Left colon (tissue), 2 donors: Measurements from ENCODE around the gene CALHM6. TPM values are rescaled to one million over a fixed set of nuclear protein-coding genes. Genes with fewer than 3 reads are reported as not detected.

Source experiments
- ATAC-seq: fragments of 200-7000 bp; cut with Tn5 transposase; one replicate; pipeline ENCODE4 v1.9.1; 2020; ENCODE audit warnings: mild to moderate bottlenecking, moderate library complexity
- DNase-seq, 2 donors: peaks; one replicate each; pipeline ENCODE4 v3.0.0-alpha.2; 2020
- intact Hi-C, 2 donors: fragments of 100-400 bp; cut with DNase I in 1 of 2; cut with micrococcal nuclease in 1 of 2; formaldehyde crosslinking; loops; one replicate each; pipeline versions ENCODE4 v1.11.2 to v1.14.0; 2022; cut with DNase I, micrococcal nuclease
- long read RNA-seq: library from polyadenylated mRNA; unstranded; transcript quantifications from one replicate; pipeline ENCODE4 v2.0.0, GENCODE V29; 2021
- total RNA-seq, 2 donors: library from RNA; stranded (reverse); fragmentation: NEBNext Ultra II Directional; extraction: Animal tissue kit (Norgen Biotek cat#: 25700); gene quantifications; one replicate each; pipeline ENCODE4 v1.2.1, GENCODE V29; 2021
- donor health status: DM: no; HTN: no; CAD: no.
- donor health status: DM: yes; HTN: yes; CAD: no.

The CALHM6 gene
- 1 to 10 TPM in 1 of 2 donors, under 1 TPM in 1; 0.61 to 4.2 TPM for total RNA-seq
- long read RNA-seq = 0 reads

- DNase-seq (no peak), ATAC-seq (peak; percentile 11)
- intact Hi-C loops = no loop called here
Observed at GRCh38 chr6:116461331-116461931, at the start of gene CALHM6. CALHM6 (plus strand) TSS chr6:116461375; CDS start chr6:116461930, 555 bp downstream.

- DNase-seq (no peak), ATAC-seq (no peak)
- intact Hi-C loops = no loop called here
Observed at GRCh38 chr6:116412270-116412669, 48.9 kb upstream of the CALHM6 start.

GRCh38 chr6:116413357-116413756 is 47.8 kb upstream of the CALHM6 start:
- intact Hi-C loops = no loop called here
- ATAC-seq (no peak), DNase-seq (no peak)

GRCh38 chr6:116417661-116418060 is 43.5 kb upstream of the CALHM6 start:
- intact Hi-C loops = no loop called here
- DNase-seq (no peak), ATAC-seq (no peak)

GRCh38 chr6:116419069-116419786 is 41.9 kb upstream of the CALHM6 start:
- DNase-seq = no peak
- no peak for ATAC-seq
- intact Hi-C loops = no loop called here

- DNase-seq = no peak
- intact Hi-C loops = no loop called here
- ATAC-seq = no peak
Observed at GRCh38 chr6:116420341-116420740, 40.8 kb upstream of the CALHM6 start.

GRCh38 chr6:116422238-116422637 is 38.9 kb upstream of the CALHM6 start:
- DNase-seq = no peak
- intact Hi-C loops = no loop called here
- ATAC-seq = no peak

GRCh38 chr6:116424001-116424400 is 37.2 kb upstream of the CALHM6 start:
- no peak for ATAC-seq
- intact Hi-C loops = no loop called here
- no peak for DNase-seq

- intact Hi-C loops = no loop called here
- DNase-seq = no peak
- no peak for ATAC-seq
Observed at GRCh38 chr6:116426551-116426950, 34.6 kb upstream of the CALHM6 start.

- DNase-seq (no peak), ATAC-seq (no peak)
- intact Hi-C loops = no loop called here
Observed at GRCh38 chr6:116429111-116429510, 32.1 kb upstream of the CALHM6 start.

- intact Hi-C loops = loop anchor here in 1 of 2 donors (10.0 kb wide), 1 partner anchor 136 kb away; no protein-coding TSS in a partner anchor
- ATAC-seq (no peak), DNase-seq (no peak)
Observed at GRCh38 chr6:116430860-116431259, 30.3 kb upstream of the CALHM6 start.

GRCh38 chr6:116431964-116432595 is 29.1 kb upstream of the CALHM6 start:
- intact Hi-C loops = loop anchor here in 1 of 2 donors (10.0 kb wide), 1 partner anchor 137 kb away; no protein-coding TSS in a partner anchor
- ATAC-seq = no peak
- DNase-seq = no peak

GRCh38 chr6:116433206-116433712 is 27.9 kb upstream of the CALHM6 start:
- intact Hi-C loops = loop anchor here in 1 of 2 donors (10.0 kb wide), 1 partner anchor 138 kb away; no protein-coding TSS in a partner anchor
- ATAC-seq = no peak

GRCh38 chr6:116434056-116434725 is 27.0 kb upstream of the CALHM6 start:
- ATAC-seq (no peak), DNase-seq (no peak)
- intact Hi-C loops = loop anchor here in 1 of 2 donors (10.0 kb wide), 1 partner anchor 139 kb away; no protein-coding TSS in a partner anchor

More at GRCh38 chr6:116433206-116433712, 27.9 kb upstream of the CALHM6 start:
- DNase-seq = no peak

GRCh38 chr6:116436586-116436985 is 24.6 kb upstream of the CALHM6 start:
- ATAC-seq (no peak), DNase-seq (no peak)
- intact Hi-C loops = loop anchor here in 1 of 2 donors (10.0 kb wide), 1 partner anchor 142 kb away; no protein-coding TSS in a partner anchor

GRCh38 chr6:116437656-116438055 is 23.5 kb upstream of the CALHM6 start:
- intact Hi-C loops = loop anchor here in 1 of 2 donors (10.0 kb wide), 1 partner anchor 143 kb away; no protein-coding TSS in a partner anchor
- no peak for ATAC-seq
- no peak for DNase-seq

GRCh38 chr6:116438590-116439448 is 22.4 kb upstream of the CALHM6 start:
- no peak for ATAC-seq
- DNase-seq = no peak
- intact Hi-C loops = loop anchor here in 1 of 2 donors (10.0 kb wide), 1 partner anchor 144 kb away; no protein-coding TSS in a partner anchor
